HepG2 (cell line): ENCODE measurements around the gene COQ8A. TPM values are rescaled to one million over a fixed set of nuclear protein-coding genes. Genes with fewer than 3 reads are reported as not detected.

Source experiments
- ATAC-seq: fragments of 200-7000 bp; cut with Tn5 transposase; 3 replicates; pipeline ENCODE4 v1.9.1; 2020; ENCODE audit warnings: mild to moderate bottlenecking, moderate library complexity
- BruUV-seq: library from RNA; stranded (reverse); fragments of 400-500 nt; replicated peaks from 2 replicates; lab custom pipeline; 2021; lab: Mats Ljungman, UMichigan
- CTCF ChIA-PET: fragments of 300-600 bp; formaldehyde crosslinking; extraction: SDS; loops from one replicate; lab custom pipeline; 2021; ENCODE audit warnings: low total read pairs, inconsistent platforms, low intra/inter-chr PET ratio; lab: Yijun Ruan, JAX
- POLR2A ChIA-PET: fragments of 350-600 bp; sonication (Branson Sonifier 250); formaldehyde crosslinking; loops from one replicate; lab custom pipeline; 2020; ENCODE audit warnings: antibody characterized with exemption, inconsistent platforms; lab: Yijun Ruan, JAX
- DNase-seq: peaks from one replicate; pipeline ENCODE4 v3.0.0-alpha.2; 2015; ENCODE audit warnings: low spot score
- FAIRE-seq: peaks from 3 replicates; lab custom pipeline; 2011; peaks lifted over from hg19 to GRCh38; lab: Jason Lieb, UNC
- H2AFZ ChIP-seq: one replicate; pipeline ENCODE4 v1.6.1; 2011; ENCODE audit warnings: low read length, inconsistent platforms
- H3K27ac ChIP-seq: fragments of 300-600 bp; 3 replicates; pipeline ENCODE4 v1.8.0; 2011; ENCODE audit warnings: mixed run types, mild to moderate bottlenecking, mixed read lengths, low read length, inconsistent platforms; ENCODE audit not compliant: insufficient read depth; ENCODE audit errors: extremely low read length
- H3K27me3 ChIP-seq, 2 experiments: fragments of 200-600 bp in 1 of 2; 2 replicates in 1 of 2; 3 replicates in 1 of 2; pipeline versions ENCODE4 v1.6.0 to v1.8.0; 2011; ENCODE audit warnings: low read length in 2 of 2, mild to moderate bottlenecking in 2 of 2, moderate library complexity in 2 of 2, inconsistent platforms in 1 of 2; ENCODE audit not compliant: insufficient read depth in 2 of 2, control insufficient read depth in 1 of 2
- H3K36me3 ChIP-seq, 2 experiments: fragments of 200-600 bp in 1 of 2; replicated peaks in 1 of 2; 2 replicates in 1 of 2; 3 replicates in 1 of 2; pipeline versions ENCODE4 v1.5.1 to v1.8.0; 2011; ENCODE audit warnings: low read length in 2 of 2, inconsistent platforms in 1 of 2; ENCODE audit not compliant: insufficient read depth in 2 of 2, control insufficient read depth in 1 of 2
- H3K4me1 ChIP-seq: 2 replicates; pipeline ENCODE4 v1.5.1; 2012; ENCODE audit warnings: low read length, inconsistent platforms; ENCODE audit not compliant: insufficient read depth
- H3K4me2 ChIP-seq: 2 replicates; pipeline ENCODE4 v1.6.0; 2011; ENCODE audit warnings: low read depth, low read length, inconsistent platforms
- H3K4me3 ChIP-seq, 3 experiments: fragments of 200-600 bp in 1 of 3; sonication (generic), shearing (Covaris generic) in 1 of 3; replicated peaks in 1 of 3; 2 replicates each; pipeline ENCODE4 v1.5.1; 2011 to 2016; ENCODE audit warnings: low read length in 3 of 3, inconsistent platforms in 2 of 3, low read depth in 2 of 3, mild to moderate bottlenecking in 2 of 3, control low read depth in 1 of 3, mixed read lengths in 1 of 3; ENCODE audit not compliant: insufficient read depth in 1 of 3
- H3K79me2 ChIP-seq: one replicate; pipeline ENCODE4 v1.6.1; 2011; ENCODE audit warnings: low read length, inconsistent platforms; ENCODE audit not compliant: insufficient read depth
- H3K9ac ChIP-seq: 2 replicates; pipeline ENCODE4 v1.6.0; 2011; ENCODE audit warnings: mild to moderate bottlenecking, low read depth, low read length, inconsistent platforms; ENCODE audit not compliant: insufficient read depth
- H3K9me3 ChIP-seq: 2 replicates; pipeline ENCODE4 v1.5.1; 2012; ENCODE audit warnings: mild to moderate bottlenecking, low read length
- H4K20me1 ChIP-seq: 2 replicates; pipeline ENCODE4 v1.6.0; 2011; ENCODE audit warnings: inconsistent platforms, mild to moderate bottlenecking, low read length, moderate library complexity; ENCODE audit not compliant: insufficient read depth
- AGO2 ChIP-seq: fragments of 200-400 bp; formaldehyde crosslinking; optimal IDR thresholded peaks from 2 replicates; pipeline ENCODE3; 2017; ENCODE audit warnings: mild to moderate bottlenecking, low read depth, low read length, moderate library complexity
- AKNA ChIP-seq: sonication (generic); formaldehyde crosslinking; IDR thresholded peaks from 2 replicates; pipeline ENCODE4 v1.4.0; 2020; ENCODE audit warnings: missing genetic modification reagents, borderline replicate concordance
- HMGXB4 ChIP-seq, 2 experiments: sonication (generic) in 1 of 2; formaldehyde crosslinking in 1 of 2; IDR thresholded peaks; 2 replicates each; pipeline versions ENCODE4 v1.4.0 to v1.6.1; 2018 to 2020; ENCODE audit warnings: missing genetic modification reagents in 2 of 2, borderline replicate concordance in 1 of 2, low read depth in 1 of 2, mild to moderate bottlenecking in 1 of 2, missing biosample characterization in 1 of 2
- SALL2 ChIP-seq: sonication (generic); formaldehyde crosslinking; IDR thresholded peaks from 2 replicates; pipeline ENCODE4 v1.8.1; 2023; ENCODE audit warnings: mild to moderate bottlenecking, missing genetic modification reagents, inconsistent platforms
- ZNF781 ChIP-seq: sonication (generic); formaldehyde crosslinking; IDR thresholded peaks from 2 replicates; pipeline ENCODE4 v1.5.1; 2020; ENCODE audit warnings: borderline replicate concordance, mild to moderate bottlenecking, missing genetic modification reagents; ENCODE audit errors: not compliant biosample characterization
- WGBS: methylation state at CpG from one replicate; pipeline ENCODE4 v1.1.6; 2017; ENCODE audit warnings: low lambda C conversion rate; 5-methylcytosine and 5-hydroxymethylcytosine counted together
- in situ Hi-C: cut with HindIII; loops from 2 replicates; pipeline ENCODE4 v1.10.0; 2017; ENCODE audit warnings: low pct_unique_long_range_greater_than_20kb; ENCODE audit not compliant: extremely low pct_ligation_motif_present
- intact Hi-C: fragments of 100-400 bp; cut with micrococcal nuclease; formaldehyde crosslinking; loops from one replicate; pipeline ENCODE4 v1.10.0; 2022; ENCODE audit not compliant: unreplicated experiment
- polyA plus RNA-seq, 8 experiments: library from polyadenylated mRNA; depleted of rRNA in 3 of 8; stranded (reverse) in 7 of 8; unstranded in 1 of 8; fragments of >200 nt; fragmentation: Illumina TruSeq in 4 of 8; extraction: Trizol in 4 of 8; gene quantifications; 2 replicates each; pipeline versions ENCODE4 v1.2.1 to v1.2.3, GENCODE V29; 2011 to 2016; ENCODE audit warnings: low read depth in 4 of 8, missing spikeins in 1 of 8, mixed read lengths in 1 of 8; ENCODE audit not compliant: insufficient read depth in 1 of 8
- total RNA-seq, 5 experiments: library from RNA; depleted of rRNA; stranded (reverse); fragments of >200 nt; fragmentation: Illumina TruSeq; extraction: Trizol; gene quantifications; 2 replicates each; pipeline ENCODE4 v1.2.3, GENCODE V29; 2016; ENCODE audit warnings: low read depth in 1 of 5

COQ8A gene
- total and polyA plus RNA-seq, 2 of the 13 experiments (the other 11 are each of a cell fraction or from before 2014, with no cell fraction given): 60.4 to 88.7 TPM

GRCh38 chr1:226981838-226982237, 41.7 kb downstream of the COQ8A start:
- no peaks in the 10 kb centered on the region for H3K4me1 ChIP-seq
- 97% methylated on average over 16 of the region's 18 CpGs for WGBS
- no peaks in the 10 kb centered on the region for H3K27me3 ChIP-seq
- intact Hi-C loops (no loop called here), in situ Hi-C loops (no loop called here)
- ChIA-PET CTCF (no interaction called here), POLR2A (no interaction called here)
- no peak for FAIRE-seq
- TF ChIP-seq ZNF781 (no peak), AGO2 (peak; percentile 44)
- no peak overlapping the region for H3K9ac ChIP-seq
- H3K36me3 ChIP-seq: peaks cover 35 to 75% of the 10 kb centered on the region in 2 experiments; a peak in 4 of 5 replicates
- H3K27ac ChIP-seq: no peak overlapping the region
- no peak overlapping the region for H3K4me2 ChIP-seq
- ATAC-seq: no peak
- H2AFZ ChIP-seq: no peak overlapping the region
- no peaks in the 10 kb centered on the region for H3K9me3 ChIP-seq
- no peak for DNase-seq
- no peak overlapping the region for H3K4me3 ChIP-seq
- H3K79me2 ChIP-seq: no peaks in the 10 kb centered on the region
- 0 out of 2 replicates have a peak, but pooled peaks cover 1% of the 10 kb centered on the region for H4K20me1 ChIP-seq
- no TSS peak for BruUV-seq

- Histone ChIP-seq H3K9ac (no peak overlapping the region), H3K79me2 (no peaks in the 10 kb centered on the region), H4K20me1 (no peaks in the 10 kb centered on the region)
- POLR2A ChIA-PET: interaction anchor here (1.6 kb wide), 1 partner anchor 8 kb away, joined by 6 read pairs; no protein-coding TSS in a partner anchor
- 98% methylated on average over 21 of the region's 31 CpGs for WGBS
- no peak for DNase-seq
- in situ Hi-C loops: no loop called here
- TF ChIP-seq SALL2 (CRISPR knock-in tag) (no peak), HMGXB4 (CRISPR knock-in tag; IDR thresholded peaks at IDR 0.05; ENCODE audit: borderline replicate concordance in 1 of 2, low read depth in 1 of 2) (no peak), AGO2 (peak; percentile 58), AKNA (CRISPR knock-in tag) (no peak)
- TF ChIP-seq, all 625 proteins: peak for 1
- Histone ChIP-seq H3K36me3 (peaks cover 34 to 73% of the 10 kb centered on the region in 2 experiments; a peak in 4 of 5 replicates), H3K27ac (no peak overlapping the region), H3K4me3 (no peak overlapping the region), H2AFZ (no peak overlapping the region), H3K4me2 (no peak overlapping the region), H3K4me1 (no peaks in the 10 kb centered on the region), H3K9me3 (no peaks in the 10 kb centered on the region), H3K27me3 (no peaks in the 10 kb centered on the region)
- CTCF ChIA-PET: no interaction called here
- FAIRE-seq: no peak
- intact Hi-C loops: no loop called here
- BruUV-seq: no TSS peak
- no peak for ATAC-seq
These were observed 42.5 kb downstream of the COQ8A start for GRCh38 chr1:226982451-226983177.
